Neural cell (in vitro differentiated cells): Measurements from ENCODE around the gene DNAJC8. TPM values are rescaled to one million over a fixed set of nuclear protein-coding genes. Genes with fewer than 3 reads are reported as not detected.

Experiments used
- H2AFZ ChIP-seq: fragments of 200-600, 300-800 bp; sonication (generic), shearing (Covaris generic); 2 replicates; pipeline ENCODE4 v1.6.0; 2014; ENCODE audit warnings: low read depth, mild to moderate bottlenecking, antibody characterized with exemption, low read length, moderate library complexity
- H3F3A ChIP-seq: fragments of 200-600 bp; shearing (Covaris generic); 2 replicates; pipeline ENCODE4 v1.6.1; 2016; ENCODE audit warnings: mild to moderate bottlenecking, moderate library complexity, mixed read lengths, antibody characterized with exemption, low read length; ENCODE audit not compliant: insufficient read depth, poor library complexity, severe bottlenecking
- H3K27ac ChIP-seq: fragments of 200-600, 300-800 bp; sonication (generic), shearing (Covaris generic); 2 replicates; pipeline ENCODE4 v1.5.1; 2014; ENCODE audit warnings: mild to moderate bottlenecking, low read length, moderate library complexity
- H3K27me3 ChIP-seq: fragments of 300-800, 200-600 bp; sonication (generic), shearing (Covaris generic); 2 replicates; pipeline ENCODE4 v1.6.0; 2014; ENCODE audit warnings: mild to moderate bottlenecking, low read depth, low read length, moderate library complexity; ENCODE audit not compliant: insufficient read depth
- H3K36me3 ChIP-seq: fragments of 300-800, 200-600 bp; sonication (generic), shearing (Covaris generic); 2 replicates; pipeline ENCODE4 v1.5.1; 2014; ENCODE audit warnings: mild to moderate bottlenecking, antibody characterized with exemption, low read length, moderate library complexity; ENCODE audit not compliant: insufficient read depth
- H3K4me2 ChIP-seq: fragments of 300-800, 200-600 bp; sonication (generic), shearing (Covaris generic); 2 replicates; pipeline ENCODE4 v1.6.0; 2014; ENCODE audit warnings: mild to moderate bottlenecking, low read length
- H3K4me3 ChIP-seq: fragments of 300-800, 200-600 bp; sonication (generic), shearing (Covaris generic); 2 replicates; pipeline ENCODE4 v1.5.1; 2014; ENCODE audit warnings: mild to moderate bottlenecking, low read length, moderate library complexity
- H3K79me2 ChIP-seq: fragments of 200-600 bp; shearing (Covaris generic); replicated peaks from 2 replicates; pipeline ENCODE4 v1.6.0; 2014; ENCODE audit warnings: mild to moderate bottlenecking, low read length, moderate library complexity; ENCODE audit not compliant: insufficient read depth
- H3K9ac ChIP-seq: fragments of 300-800, 200-600 bp; sonication (generic), shearing (Covaris generic); 2 replicates; pipeline ENCODE4 v1.6.1; 2016; ENCODE audit warnings: mild to moderate bottlenecking, low read length, mixed read lengths
- H3K9me2 ChIP-seq: fragments of 200-600 bp; shearing (Covaris generic); 2 replicates; pipeline ENCODE4 v1.6.1; 2016; ENCODE audit warnings: mild to moderate bottlenecking, low read length, mixed read lengths; ENCODE audit not compliant: insufficient read depth
- H3K9me3 ChIP-seq: fragments of 200-600, 300-800 bp; sonication (generic), shearing (Covaris generic); 2 replicates; pipeline ENCODE4 v1.6.1; 2016; ENCODE audit warnings: mild to moderate bottlenecking, mixed run types, low read length, moderate library complexity, mixed read lengths
- H4K20me1 ChIP-seq: fragments of 200-600 bp; shearing (Covaris generic); 2 replicates; pipeline ENCODE4 v1.6.1; 2016; ENCODE audit warnings: mild to moderate bottlenecking, mixed run types; ENCODE audit not compliant: insufficient read depth
- CTCF ChIP-seq: fragments of 450-650 bp; IDR thresholded peaks from 2 replicates; pipeline ENCODE4 v1.5.1; 2014; ENCODE audit warnings: antibody characterized with exemption, mild to moderate bottlenecking, moderate library complexity; ENCODE audit not compliant: poor library complexity, severe bottlenecking
- EP300 ChIP-seq: fragments of 450-650 bp; conservative IDR thresholded peaks from 2 replicates; pipeline ENCODE4 v1.6.1; 2014; ENCODE audit warnings: antibody characterized with exemption, mild to moderate bottlenecking, moderate library complexity; ENCODE audit not compliant: poor library complexity, severe bottlenecking
- EZH2 ChIP-seq: fragments of 200-600, 300-800 bp; shearing (Covaris generic), sonication (generic); IDR thresholded peaks from 2 replicates; pipeline ENCODE4 v1.6.1; 2014; ENCODE audit warnings: antibody characterized with exemption, low read length, borderline replicate concordance, mild to moderate bottlenecking; ENCODE audit not compliant: insufficient read depth, poor library complexity, severe bottlenecking
- MXI1 ChIP-seq: fragments of 450-650 bp; conservative IDR thresholded peaks from 2 replicates; pipeline ENCODE4 v1.6.1; 2014; ENCODE audit warnings: antibody characterized with exemption, mild to moderate bottlenecking; ENCODE audit not compliant: poor library complexity, severe bottlenecking
- POLR2AphosphoS5 ChIP-seq: IDR thresholded peaks from 2 replicates; pipeline ENCODE4 v1.6.1; 2012
- RAD21 ChIP-seq: fragments of 450-650 bp; conservative IDR thresholded peaks from 2 replicates; pipeline ENCODE4 v1.6.1; 2014; ENCODE audit warnings: antibody characterized with exemption, mild to moderate bottlenecking, moderate library complexity
- REST ChIP-seq: IDR thresholded peaks from 2 replicates; pipeline ENCODE4 v1.6.1; 2012; ENCODE audit warnings: borderline replicate concordance
- SMC3 ChIP-seq: fragments of 450-650 bp; conservative IDR thresholded peaks from 2 replicates; pipeline ENCODE4 v1.6.1; 2014; ENCODE audit warnings: antibody characterized with exemption, mild to moderate bottlenecking, moderate library complexity; ENCODE audit not compliant: poor library complexity
- TAF1 ChIP-seq: IDR thresholded peaks from 2 replicates; pipeline ENCODE4 v1.6.1; 2012; ENCODE audit warnings: low read depth
- polyA plus RNA-seq: library from polyadenylated mRNA; depleted of rRNA; stranded (reverse); fragments of >200 nt; gene quantifications from 2 replicates; pipeline ENCODE4 v1.2.3, GENCODE V29; 2014

Gene DNAJC8
- polyA plus RNA-seq, 1 donor from 2014 or later = 184 TPM

GRCh38 chr1:28241638-28242241, 8.9 kb upstream of the DNAJC8 start:
- H3K27ac ChIP-seq = no peak overlapping the region
- H3K36me3 ChIP-seq = no peaks in the 10 kb centered on the region
- H3K4me3 ChIP-seq = no peak overlapping the region
- peaks cover 10% of the 10 kb centered on the region for H3K79me2 ChIP-seq
- H3K9me2 ChIP-seq = no peaks in the 10 kb centered on the region
- TF ChIP-seq CTCF = no peak
- TF ChIP-seq REST = no peak
- TF ChIP-seq EP300 = no peak
- TF ChIP-seq POLR2AphosphoS5 = no peak
- TF ChIP-seq TAF1 = no peak
- TF ChIP-seq MXI1 = no peak
- TF ChIP-seq RAD21 = no peak
- no peak for TF ChIP-seq SMC3
- no peak for TF ChIP-seq EZH2
- no peak overlapping the region for H3K9ac ChIP-seq
- no peaks in the 10 kb centered on the region for H3F3A ChIP-seq
- no peaks in the 10 kb centered on the region for H4K20me1 ChIP-seq
- H3K4me2 ChIP-seq = no peak overlapping the region
- no peaks in the 10 kb centered on the region for H3K9me3 ChIP-seq
- no peak overlapping the region for H2AFZ ChIP-seq
- no peaks in the 10 kb centered on the region for H3K27me3 ChIP-seq

- Histone ChIP-seq H3K4me2 (no peak overlapping the region), H3K9me3 (no peaks in the 10 kb centered on the region), H3K4me3 (no peak overlapping the region), H3K27ac (no peak overlapping the region), H2AFZ (no peak overlapping the region), H3F3A (no peaks in the 10 kb centered on the region), H3K36me3 (no peaks in the 10 kb centered on the region), H4K20me1 (no peaks in the 10 kb centered on the region), H3K79me2 (peaks cover 17% of the 10 kb centered on the region), H3K9me2 (no peaks in the 10 kb centered on the region), H3K27me3 (no peaks in the 10 kb centered on the region), H3K9ac (no peak overlapping the region)
- TF ChIP-seq MXI1 (no peak), EZH2 (no peak), POLR2AphosphoS5 (no peak), SMC3 (no peak), EP300 (no peak), TAF1 (no peak), CTCF (no peak)
These were observed 7.2 kb upstream of the DNAJC8 start for GRCh38 chr1:28240024-28240423.
